ENCODE data around the gene SOWAHA.

- TF ChIP-seq CTCF (conservative IDR thresholded peaks at IDR 0.05 in 1 of 2, IDR thresholded peaks at IDR 0.05 in 1 of 2; ENCODE audit: low read depth in 1 of 2, low read length in 2 of 2) (no peak), EZH2 (IDR thresholded peaks at IDR 0.05; ENCODE audit: low read length, missing control alignments) (no peak)
These were observed at the start of gene SOWAHA for GRCh38 chr5:132812781-132813598.

All from fibroblast of lung (primary cell).